HG02885 (cell line): ENCODE results near the gene PTAFR.

ENCODE experiments used
- ATAC-seq: cut with Tn5 transposase; IDR thresholded peaks from one replicate; pipeline ENCODE4 v1.9.1; 2021; ENCODE audit warnings: mild to moderate bottlenecking; ENCODE audit not compliant: unreplicated experiment, poor library complexity

The PTAFR gene

GRCh38 chr1:28126783-28127490 is 49.6 kb downstream of the PTAFR start:
- no peak for ATAC-seq

GRCh38 chr1:28126212-28126611 is 50.3 kb downstream of the PTAFR start:
- ATAC-seq, result no peak

DNA sequence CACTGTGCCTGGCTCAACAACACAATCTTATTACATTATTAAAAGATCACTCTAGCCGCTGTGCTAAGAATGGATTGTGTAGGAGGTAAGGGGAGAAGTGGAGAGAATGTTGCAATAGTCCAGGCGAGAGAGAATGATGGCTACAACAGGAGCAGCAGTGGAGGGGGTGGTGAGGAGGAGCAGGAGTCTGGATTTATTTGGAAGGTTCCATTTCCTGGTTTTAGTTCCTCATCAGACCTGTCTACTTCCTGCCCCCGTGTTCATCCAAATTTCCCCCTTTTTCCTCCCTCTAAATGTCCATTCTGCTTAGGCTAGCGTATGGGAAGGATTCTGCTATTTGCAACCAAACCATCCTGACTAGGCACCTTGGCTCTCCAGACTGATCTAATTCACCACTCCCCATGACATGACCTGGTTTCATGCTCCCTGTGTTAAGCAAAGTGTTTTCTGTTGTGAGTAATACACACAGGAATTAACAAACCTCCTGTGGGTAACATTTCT is 53.0 kb downstream of the PTAFR start:
- no peak for ATAC-seq

DNA sequence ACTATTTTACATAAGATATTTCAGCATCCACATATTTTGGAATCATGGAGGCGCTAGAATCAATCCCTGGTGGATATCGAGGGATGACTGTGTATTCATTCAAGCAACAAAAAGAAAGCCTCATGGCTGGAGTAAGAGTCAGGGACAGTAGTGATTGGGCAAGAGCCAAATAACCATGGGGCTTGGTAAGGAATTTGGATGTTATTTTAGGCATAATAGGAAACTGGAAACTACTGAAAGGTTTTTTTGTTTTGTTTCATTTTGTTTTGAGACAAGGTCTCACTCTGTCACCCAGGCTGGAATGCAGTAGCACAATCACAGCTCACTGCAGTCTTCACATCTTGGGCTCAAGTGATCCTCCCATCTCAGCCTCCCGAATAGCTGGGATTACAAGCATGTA is 54.3 kb downstream of the PTAFR start:
- no peak for ATAC-seq

- no peak for ATAC-seq
These were observed 56.9 kb downstream of the PTAFR start for GRCh38 chr1:28119556-28119955.

GRCh38 chr1:28118640-28119307 is 57.7 kb downstream of the PTAFR start:
- ATAC-seq, result no peak

DNA sequence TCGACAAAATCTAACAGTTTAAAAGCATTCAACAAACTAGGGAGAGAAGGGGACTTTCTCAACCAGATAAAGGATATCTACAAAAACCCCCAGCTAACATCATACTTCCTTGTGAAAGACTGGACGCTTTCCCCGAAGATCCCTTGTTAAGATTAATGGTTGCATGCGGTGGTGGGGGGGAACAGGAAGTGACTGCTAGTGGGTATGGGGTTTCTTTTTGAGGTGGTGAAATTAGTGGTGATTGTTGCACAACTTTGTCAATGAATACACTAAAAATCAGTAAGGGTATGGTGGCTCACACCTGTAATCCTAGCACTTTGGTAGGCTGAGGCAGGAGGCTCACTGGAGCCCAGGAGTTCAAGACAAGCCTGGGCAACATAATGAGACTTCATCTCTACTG is 61.2 kb downstream of the PTAFR start:
- ATAC-seq, result no peak

DNA sequence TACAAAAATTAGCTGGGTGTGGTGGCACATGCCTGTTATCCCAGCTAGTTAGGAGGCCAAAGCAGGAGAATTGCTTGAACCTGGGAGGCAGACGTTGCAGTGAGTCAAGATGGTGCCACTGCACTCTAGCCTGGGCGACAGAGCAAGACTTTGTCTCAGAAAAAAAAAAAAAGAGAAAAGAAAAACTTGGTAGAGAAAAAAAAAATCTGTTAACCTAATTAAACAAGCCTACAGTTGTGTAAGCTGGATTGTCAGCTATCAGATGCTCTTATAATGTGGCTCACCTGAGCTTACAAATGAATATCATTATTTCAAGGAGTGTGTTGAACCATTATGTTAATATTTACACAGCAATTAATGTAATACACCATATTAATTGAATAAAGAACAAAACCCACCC is 61.6 kb downstream of the PTAFR start:
- ATAC-seq, result no peak

DNA sequence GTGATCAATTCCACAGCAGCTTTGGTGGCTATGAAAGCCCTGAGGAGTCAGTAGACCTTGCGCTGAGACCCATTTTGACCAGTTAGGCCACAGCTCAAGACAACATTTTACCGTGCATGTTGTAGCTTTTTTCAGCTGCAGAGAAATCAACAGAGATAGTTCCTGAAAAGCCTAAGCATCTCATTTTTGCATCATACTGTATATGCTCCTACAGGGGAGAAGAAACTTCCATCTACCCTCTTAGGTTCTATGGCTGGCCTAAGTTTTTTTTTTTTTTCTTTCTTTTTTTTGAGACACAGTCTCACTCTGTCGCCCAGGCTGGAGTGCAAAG is 63.3 kb downstream of the PTAFR start:
- no peak for ATAC-seq

DNA sequence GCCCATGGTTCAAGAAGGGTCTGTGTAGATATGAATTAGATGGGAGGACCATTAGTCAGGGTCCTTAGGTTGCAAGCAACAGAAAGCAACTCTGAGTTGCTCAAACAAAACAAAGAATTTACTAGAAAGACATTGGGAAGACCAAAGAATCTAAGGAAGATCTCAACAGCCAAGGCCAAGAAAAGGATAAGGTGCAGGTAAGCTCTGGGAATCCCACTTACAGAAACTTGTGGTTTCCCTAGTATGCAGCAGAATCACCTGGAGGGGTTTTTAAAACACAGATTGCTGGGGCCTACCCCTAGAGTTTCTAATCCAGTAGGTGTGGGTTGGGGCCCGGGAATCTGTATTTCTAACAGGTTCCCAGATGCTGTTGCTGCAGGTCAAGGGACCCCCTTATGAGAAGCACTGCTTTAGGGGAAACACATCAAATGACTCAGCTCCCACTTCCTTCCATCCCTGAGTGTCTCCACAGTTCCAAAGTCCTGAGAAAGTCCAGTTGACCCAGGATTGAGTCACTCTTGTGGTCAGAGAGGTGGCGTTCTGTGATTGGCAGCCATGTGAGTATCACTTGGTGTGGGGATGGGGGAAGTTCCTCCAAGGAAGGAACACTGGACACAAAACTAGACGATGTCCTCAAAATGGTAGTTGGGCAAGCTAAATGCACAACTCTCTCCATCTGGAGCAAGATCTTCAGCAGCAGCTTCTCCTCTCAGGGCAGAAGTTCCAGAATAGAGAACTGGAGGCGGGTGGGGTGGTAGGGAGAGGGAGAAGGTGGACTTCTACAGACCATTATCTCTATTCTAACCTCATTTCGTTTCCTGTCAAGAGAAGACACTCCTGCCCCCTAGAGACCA is 63.9 kb downstream of the PTAFR start:
- no peak for ATAC-seq

- no peak for ATAC-seq
These were observed 65.3 kb downstream of the PTAFR start for GRCh38 chr1:28111157-28111556.

DNA sequence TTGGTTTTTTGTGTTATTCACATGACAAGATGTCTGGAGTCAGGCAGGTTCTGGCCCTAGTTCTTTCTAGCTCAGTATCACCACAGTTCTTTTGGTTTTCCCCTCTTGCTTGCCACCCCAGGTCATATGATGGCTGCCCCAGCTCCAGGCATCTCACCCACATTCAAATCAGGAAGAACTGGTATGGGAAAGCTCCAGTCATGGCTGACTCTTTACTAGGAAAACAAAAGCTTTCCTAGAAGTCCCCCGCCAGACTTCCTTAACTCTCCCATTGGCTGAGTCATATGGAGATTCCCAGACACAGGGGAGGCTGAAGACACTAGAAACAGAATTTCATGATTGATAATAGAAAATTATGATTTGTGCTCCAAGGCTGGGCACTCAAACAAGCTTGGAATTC is 65.9 kb downstream of the PTAFR start:
- no peak for ATAC-seq

GRCh38 chr1:28109639-28110038 is 66.9 kb downstream of the PTAFR start:
- no peak for ATAC-seq

- no peak for ATAC-seq
These were observed 68.5 kb downstream of the PTAFR start for GRCh38 chr1:28108001-28108400.

DNA sequence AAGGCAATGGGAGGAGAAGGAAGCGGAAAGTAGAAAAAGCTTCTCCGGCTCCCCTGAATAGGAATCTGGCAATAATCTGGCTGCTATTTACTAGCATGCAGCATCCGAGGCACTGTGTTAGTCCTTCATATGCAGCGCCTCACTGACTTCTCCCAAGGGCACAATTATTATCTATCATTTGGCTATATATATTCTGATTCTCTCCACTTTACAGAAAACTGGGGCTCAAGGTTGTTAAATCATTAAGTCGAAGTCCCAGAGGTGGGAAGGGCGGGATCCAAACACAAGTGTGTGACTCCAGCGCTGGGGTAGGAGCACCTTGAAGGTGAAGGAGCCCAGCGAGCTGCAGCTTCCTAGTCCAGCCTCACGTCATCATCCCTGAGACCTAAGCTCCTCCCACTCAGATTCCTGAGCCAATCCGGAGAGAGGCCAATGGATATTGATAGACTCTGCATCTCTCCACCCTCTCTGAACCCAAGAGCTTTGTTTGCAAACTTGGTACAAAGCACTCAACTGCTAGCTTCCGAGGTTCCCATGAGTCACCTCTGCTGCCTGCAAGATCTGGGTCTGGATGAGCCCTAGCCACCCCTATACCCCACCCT is 71.5 kb downstream of the PTAFR start:
- no peak for ATAC-seq

DNA sequence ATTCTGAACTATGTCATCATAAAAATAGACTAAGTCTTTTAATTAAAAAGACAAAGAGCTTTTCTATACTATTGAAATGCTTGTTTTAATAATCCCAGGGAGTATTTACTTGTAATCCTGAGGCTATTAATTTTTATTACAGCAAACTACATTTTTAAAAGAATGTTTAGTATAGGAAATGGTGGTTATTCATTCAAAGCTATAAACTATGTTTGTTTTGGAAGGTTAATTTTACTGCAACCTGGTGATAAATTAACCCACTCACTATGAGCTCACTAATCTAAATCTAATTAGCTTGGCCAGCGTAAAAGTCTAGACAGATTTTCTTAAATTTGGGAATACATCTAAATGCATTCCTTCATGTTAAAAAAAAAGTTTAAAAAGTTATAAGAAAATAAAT is 74.3 kb downstream of the PTAFR start:
- ATAC-seq, result no peak

- no peak for ATAC-seq
These were observed 77.3 kb downstream of the PTAFR start for GRCh38 chr1:28099050-28099769.
